GM21723 (cell line): ENCODE results near the gene ZNF598.
"Not testable (repeated sequence)": the region's sequence is repeated elsewhere in the genome, so short reads cannot be mapped to it uniquely, and the experiment has no call there.

Experiments
- ATAC-seq: cut with Tn5 transposase; IDR thresholded peaks from one replicate; pipeline ENCODE4 v1.9.1; 2021; ENCODE audit warnings: mild to moderate bottlenecking, moderate library complexity; ENCODE audit not compliant: unreplicated experiment

The ZNF598 gene

DNA sequence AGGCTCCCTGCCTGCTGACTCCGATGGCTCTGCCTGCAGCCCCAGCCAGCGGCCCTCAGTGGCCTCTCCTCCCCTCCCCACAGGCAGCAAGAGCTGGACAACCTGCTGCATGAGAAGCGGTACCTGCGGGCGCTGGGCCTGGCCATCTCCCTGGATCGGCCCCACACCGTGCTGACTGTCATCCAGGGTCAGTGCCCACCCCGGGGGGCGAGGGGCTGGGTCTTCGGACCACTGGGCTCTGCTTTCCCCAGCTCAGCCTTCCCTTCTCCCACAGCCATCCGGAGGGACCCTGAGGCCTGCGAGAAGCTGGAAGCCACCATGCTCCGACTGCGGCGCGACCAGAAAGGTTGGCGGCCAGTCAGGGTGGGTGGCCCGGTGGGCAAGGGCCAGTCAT, 31.7 kb downstream of the ZNF598 start:
- ATAC-seq, result no peak

- ATAC-seq, result no peak
These were observed 32.4 kb downstream of the ZNF598 start for GRCh38 chr16:1976951-1977874.

DNA sequence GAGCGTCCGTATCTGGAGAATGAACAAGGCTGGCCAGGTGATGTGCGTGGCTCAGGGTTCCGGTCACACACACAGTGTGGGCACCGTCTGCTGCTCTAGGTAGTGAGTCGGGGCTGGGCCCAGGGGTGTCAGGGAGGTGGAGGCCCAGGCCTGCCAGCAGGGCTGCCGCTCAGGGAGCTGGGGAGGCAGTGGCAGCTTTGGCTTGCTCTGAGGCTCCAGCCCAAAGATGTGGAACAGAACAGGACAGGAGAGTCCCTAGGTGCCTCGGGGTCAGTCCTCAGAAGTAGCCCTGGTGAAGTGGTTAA, 33.5 kb downstream of the ZNF598 start:
- ATAC-seq, result no peak

DNA sequence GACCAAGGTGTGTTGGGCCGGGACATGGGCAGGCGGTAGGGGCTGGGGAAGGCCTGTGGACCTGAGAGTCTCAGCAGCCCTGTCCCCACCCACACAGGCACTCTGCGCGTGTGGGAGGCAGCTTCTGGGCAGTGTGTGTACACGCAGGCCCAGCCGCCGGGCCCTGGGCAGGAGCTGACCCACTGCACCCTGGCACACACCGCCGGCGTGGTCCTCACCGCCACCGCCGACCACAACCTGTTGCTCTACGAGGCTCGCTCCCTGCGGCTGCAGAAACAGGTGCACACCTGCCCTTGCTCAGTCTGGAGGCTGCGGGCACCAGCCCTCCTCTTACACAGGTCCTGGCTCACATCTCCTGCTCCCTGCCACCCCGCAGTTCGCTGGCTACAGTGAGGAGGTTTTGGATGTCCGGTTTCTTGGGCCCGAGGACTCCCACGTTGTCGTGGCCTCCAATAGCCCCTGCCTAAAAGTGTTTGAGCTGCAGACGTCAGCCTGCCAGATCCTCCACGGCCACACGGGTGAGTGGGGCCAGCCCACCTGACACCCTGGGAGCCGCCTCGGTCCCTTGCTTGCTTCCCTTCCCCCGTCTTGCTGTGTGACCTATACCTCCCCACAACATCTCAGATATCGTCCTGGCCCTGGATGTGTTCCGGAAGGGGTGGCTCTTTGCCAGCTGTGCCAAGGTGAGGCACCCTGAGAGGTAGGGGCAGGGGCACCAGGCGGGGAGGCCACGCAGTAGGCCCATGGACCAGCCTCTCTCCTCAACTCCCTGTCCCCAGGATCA, 34.0 kb downstream of the ZNF598 start:
- ATAC-seq, result no peak

DNA sequence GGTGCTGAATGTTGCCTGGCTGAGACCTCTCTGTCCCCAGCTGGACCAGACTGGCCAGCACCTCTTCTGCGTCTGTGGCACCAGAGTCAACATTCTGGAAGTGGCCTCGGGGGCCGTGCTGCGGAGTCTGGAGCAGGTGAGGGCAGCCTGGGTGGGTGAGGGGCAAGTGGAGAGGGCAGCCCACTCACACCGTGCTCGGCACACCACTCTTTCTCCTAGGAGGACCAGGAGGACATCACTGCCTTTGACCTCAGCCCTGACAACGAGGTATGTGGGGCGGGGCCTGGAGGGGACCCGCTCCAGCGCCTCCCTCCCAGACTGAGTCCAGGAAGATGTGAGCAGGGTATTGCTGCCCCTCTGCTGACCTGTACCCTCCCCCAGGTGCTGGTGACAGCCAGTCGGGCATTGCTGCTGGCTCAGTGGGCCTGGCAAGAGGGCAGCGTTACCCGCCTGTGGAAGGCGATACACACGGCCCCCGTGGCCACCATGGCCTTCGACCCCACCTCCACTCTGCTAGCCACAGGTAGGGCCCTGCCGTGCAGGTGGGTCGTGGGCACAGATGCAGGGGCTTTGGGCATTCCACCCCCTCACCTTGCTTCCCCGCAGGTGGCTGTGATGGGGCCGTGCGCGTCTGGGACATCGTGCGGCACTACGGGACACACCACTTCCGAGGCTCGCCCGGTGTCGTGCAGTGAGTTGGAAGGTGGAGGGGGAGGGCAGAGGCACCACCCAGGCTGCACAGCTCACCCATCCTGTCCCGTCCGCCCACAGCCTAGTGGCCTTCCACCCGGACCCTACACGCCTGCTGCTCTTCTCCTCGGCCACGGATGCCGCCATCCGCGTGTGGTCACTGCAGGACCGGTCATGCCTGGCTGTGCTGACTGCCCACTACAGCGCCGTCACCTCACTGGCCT, 35.2 kb downstream of the ZNF598 start:
- ATAC-seq, result no peak

DNA sequence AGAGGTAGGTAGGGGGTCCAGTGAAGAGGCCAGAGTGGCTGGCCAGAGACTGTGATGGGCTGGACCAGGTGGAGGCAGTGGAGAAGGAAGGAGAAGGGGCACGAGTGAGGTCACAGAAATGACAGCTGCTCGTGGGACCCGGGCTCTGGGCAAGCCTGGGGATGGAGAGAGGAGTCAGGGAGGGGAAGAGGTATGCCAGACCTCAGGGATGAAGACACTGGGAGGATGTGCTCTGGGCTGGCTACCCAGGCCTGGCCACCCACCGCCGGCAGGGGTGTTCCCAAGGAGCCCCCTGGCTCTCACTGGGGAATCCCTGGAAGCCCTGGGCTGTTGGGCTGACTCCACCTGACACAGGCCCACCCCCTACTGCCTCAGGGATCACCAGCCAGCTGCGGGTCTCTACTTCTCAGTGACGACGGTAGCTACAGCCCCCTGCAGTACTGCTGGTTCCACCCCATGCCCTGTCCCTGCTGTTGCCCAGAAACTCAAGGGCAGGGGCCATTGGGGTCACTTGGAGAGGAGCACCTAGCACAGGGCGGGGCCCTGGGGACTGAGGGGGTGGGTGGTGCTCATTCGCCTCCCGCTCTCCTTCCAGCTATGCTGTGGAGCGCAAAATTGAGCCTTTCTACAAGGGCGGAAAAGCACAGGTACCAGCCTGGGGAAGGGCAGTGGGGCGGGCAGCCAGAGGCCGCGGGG, 36.0 kb downstream of the ZNF598 start:
- no peak for ATAC-seq

DNA sequence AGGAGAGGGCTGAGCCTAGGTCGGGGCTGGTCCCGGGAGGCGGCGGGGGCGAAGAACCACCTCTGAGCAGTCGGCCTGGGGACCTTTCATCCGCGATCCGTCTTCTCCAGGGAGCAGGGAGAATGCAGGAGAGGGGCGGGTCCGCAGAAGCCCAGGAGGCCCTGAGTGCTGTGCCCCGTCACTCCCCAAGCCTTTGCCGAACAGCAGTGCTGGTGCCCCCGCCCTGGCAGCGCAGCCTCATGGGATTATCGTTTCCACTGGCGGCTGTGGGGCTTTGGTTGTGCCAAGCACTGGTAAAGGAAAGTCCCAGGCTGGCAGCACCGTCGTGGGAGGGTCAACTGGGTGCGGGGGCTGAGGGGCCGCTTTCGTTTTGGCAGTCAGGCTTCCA, 37.1 kb downstream of the ZNF598 start:
- no peak for ATAC-seq

DNA sequence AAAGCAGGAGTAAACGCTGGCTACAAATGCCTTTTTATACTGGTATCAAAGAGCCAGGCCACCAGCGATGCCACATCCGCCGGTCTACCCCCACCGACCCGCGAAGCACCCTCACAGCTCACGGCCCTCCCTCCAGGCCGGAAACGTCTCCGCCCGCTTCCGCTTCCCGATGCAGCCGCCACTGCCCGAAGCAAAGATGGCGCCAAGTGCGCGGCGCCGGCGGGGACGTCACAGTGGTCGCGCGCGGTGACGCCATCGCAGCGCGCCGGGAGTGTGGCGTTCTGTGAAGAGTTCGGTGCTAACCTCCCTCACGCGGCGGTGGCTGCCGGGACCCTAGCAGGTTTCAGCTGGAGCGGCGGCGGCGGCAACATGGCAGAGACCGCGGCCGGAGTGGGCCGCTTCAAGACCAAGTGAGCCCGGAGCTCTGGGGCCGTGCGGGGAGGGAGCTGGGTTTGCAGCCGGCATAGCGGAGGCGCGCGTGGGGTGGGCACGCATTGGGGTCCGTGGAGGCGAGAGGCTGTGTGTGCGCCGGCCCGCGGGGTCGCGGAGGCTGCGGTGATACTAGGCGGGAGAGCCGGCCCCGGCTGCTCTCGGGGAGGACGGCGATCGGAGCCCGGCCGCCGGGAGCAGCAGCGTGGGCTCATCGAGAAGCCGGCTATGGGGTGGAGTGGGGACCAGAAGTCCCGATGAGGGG, 37.7 kb downstream of the ZNF598 start, which contains the start of gene TBL3:
TBL3 (plus strand) TSS at position 258 of the 694 bp plus-strand sequence; CDS start at position 370, 112 bp downstream.
- ATAC-seq, result peak; percentile 64

GRCh38 chr16:1968146-1968953, 41.3 kb downstream of the ZNF598 start:
- no peak for ATAC-seq

- ATAC-seq, result no peak
These were observed 43.2 kb downstream of the ZNF598 start, which contains the start of gene RNF151 for GRCh38 chr16:1966460-1966859. RNF151 (plus strand) TSS chr16:1966856; CDS start chr16:1966882, 26 bp downstream.

DNA sequence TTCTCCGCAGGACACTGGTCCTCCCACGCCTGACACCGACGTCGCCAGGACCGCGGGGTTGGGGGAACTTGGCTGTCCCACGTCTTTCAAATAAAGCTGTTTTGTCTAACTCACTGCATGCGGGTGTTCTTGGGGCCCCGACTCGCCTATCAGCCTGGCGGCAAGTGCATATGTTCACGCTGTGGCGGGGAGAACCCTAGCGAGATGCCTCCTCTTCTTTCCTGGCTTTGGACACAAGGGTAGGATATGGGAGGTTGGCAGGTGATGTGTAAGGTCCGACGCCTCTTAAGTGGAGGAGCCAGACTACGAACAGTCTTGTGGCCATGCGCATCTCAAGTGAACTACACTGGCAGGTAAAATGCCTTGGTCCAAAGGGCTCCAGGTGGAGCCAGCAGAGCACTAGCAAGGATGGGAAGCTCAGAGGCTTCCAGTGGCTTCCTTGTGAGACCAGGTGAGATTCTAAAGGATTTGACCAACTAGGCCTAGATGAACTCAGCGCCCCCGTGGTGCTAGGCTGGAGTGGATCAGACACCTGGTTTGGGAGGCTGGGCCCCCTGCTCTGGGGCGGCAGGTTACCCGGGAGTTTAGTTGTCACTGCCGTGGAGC, 44.1 kb downstream of the ZNF598 start:
- ATAC-seq, result no peak

DNA sequence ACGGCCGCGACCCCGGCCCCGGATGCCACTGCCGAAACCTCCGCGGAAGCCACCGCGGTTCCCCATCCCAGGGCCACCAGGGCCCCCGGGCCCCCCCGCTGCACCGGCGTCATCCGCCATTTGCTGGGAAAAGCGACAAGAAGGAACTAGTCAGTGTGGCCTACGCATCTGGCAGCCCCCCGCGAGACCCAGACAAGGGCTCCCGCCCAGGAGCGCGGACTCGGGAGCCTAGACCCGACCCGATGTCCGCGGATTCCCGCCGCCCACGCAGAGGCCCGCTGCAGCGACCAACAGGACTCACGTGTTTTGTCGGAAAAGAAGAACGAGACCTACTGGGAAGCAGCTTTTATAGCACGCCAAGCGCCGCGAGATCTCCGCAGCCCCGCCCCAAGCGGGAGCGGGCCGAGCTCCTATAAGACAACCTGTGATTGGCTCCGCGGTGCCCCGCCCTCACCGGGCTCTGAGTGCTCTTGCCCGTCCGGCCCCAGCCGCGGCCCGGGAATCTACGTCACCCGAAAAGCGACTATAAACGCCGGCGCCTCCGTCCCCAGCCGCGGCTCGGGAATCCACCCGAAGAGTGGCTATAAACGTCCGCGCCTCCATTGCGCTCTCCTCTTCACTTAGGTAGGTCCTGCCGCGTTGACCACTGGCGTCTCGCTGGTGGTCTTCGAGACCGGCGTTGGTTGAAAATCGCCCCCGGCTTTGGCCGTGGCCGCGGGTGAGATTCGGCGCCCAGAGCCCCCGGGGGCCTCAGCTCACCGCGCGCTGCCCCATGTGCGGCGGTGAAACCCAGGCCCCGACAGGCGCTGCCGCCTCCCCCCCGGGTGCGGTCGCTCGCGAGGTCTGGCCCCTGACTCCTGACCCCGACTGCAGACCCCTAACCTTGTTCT, 44.9 kb downstream of the ZNF598 start, which contains the start of gene RPS2:
RPS2 (minus strand) TSS at position 321 of the 890 bp plus-strand sequence; CDS start at position 120, 201 bp downstream.
- ATAC-seq, result peak; percentile 65

GRCh38 chr16:1963806-1964505, 45.7 kb downstream of the ZNF598 start:
- peak; percentile 10 for ATAC-seq

DNA sequence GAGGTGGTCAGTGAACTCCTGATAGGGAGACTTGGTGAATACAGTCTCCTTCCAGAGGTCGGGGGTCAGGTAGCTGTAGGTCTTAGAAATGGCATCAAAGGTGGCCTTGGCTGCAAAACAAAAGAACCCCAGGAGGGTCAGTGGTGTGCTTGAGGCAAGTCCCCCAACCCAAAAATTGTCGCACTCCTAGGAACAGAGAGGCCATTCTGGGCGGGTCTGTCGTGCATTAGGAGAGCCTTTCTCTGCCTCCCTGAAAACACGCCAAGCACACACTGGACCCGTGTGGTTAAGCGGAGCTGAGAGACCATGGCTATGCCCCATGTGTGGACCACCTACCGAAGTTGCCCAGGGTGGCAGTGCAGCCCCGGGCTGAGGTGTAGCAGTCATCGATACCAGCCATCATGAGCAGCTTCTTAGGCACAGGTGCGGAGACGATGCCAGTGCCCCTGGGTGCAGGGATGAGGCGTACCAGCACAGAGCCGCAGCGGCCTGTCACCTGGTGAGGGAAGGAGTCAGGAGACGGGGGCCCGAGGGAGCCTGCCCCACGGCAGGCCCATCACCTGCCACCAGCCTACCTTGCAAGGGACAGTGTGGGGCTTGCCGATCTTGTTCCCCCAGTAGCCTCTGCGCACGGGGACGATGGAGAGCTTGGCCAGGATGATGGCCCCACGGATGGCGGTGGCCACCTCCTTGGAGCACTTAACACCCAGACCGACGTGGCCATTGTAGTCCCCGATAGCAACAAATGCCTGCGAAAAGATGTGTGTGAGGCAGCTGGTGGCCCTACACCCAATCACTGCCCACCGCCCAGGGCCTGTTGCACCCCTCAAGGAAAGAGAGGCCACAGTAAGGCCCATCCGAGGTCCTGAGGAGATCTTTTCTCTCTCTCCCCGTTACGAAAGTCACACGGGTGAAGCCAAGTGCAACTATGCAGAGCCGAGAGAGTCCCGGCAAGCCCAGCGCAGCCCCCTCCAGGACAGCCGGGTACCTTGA, 47.2 kb downstream of the ZNF598 start:
- ATAC-seq, result not testable (repeated sequence)

DNA sequence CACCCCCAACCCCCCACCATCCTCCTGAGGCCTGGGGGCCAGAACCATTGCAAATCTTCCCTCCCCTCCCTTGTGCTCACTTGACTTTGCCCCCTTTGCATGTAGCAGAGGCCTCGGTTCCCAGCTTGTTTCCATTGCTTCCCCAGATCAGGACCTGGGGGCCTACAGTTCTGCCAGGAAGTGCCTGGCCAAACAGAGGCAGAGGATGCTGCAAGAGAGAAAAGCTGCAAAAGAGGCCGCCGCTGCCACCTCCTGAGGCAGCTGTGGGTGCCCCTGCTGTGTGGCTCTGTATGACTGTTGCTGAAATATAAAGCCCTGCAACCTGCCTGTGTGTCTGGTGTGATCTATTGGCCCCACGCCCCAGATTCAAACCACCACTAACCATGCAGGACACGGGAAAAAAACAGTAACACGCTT, 48.0 kb downstream of the ZNF598 start:
- ATAC-seq, result no peak
